Measurements from ENCODE around the gene PLCH1. TPM values are rescaled to one million over a fixed set of nuclear protein-coding genes. Genes with fewer than 3 reads are reported as not detected.

The PLCH1 gene
- total and polyA plus RNA-seq, 2 of the 13 experiments (the other 11 are each of a cell fraction or from before 2014, with no cell fraction given): 2.0 to 3.0 TPM

- H3K9ac ChIP-seq (ENCODE audit: insufficient read depth, low read depth, low read length): no peak overlapping the region
- no peaks in the 10 kb centered on the region for H3K79me2 ChIP-seq (ENCODE audit: insufficient read depth, low read length)
- no peak for ATAC-seq
- no peak overlapping the region for H3K27ac ChIP-seq (ENCODE audit: extremely low read length, insufficient read depth, low read length)
- no peak for FAIRE-seq
- intact Hi-C loops (cut with micrococcal nuclease; ENCODE audit: unreplicated experiment) (no loop called here), in situ Hi-C loops (cut with HindIII; ENCODE audit: extremely low pct_ligation_motif_present, low pct_unique_long_range_greater_than_20kb) (no loop called here)
- ChIA-PET CTCF (ENCODE audit: low intra/inter-chr PET ratio, low total read pairs) (no interaction called here), POLR2A (no interaction called here)
- peaks cover 0 to 1% of the 10 kb centered on the region in 2 experiments; a peak in 2 of 5 replicates for H3K36me3 ChIP-seq (replicated peaks in 1 of 2; ENCODE audit: control insufficient read depth in 1 of 2, insufficient read depth in 2 of 2, low read length in 2 of 2)
- no peaks in the 10 kb centered on the region for H3K4me1 ChIP-seq (ENCODE audit: insufficient read depth, low read length)
- H3K4me3 ChIP-seq (replicated peaks in 1 of 3; ENCODE audit: insufficient read depth in 1 of 3, low read depth in 2 of 3, low read length in 3 of 3): no peak overlapping the region
- no peak for TF ChIP-seq DNMT1 (CRISPR knock-in tag; IDR thresholded peaks at IDR 0.05)
- no peak for TF ChIP-seq ZBTB49 (CRISPR knock-in tag; IDR thresholded peaks at IDR 0.05; ENCODE audit: borderline replicate concordance)
- TF ChIP-seq THAP7 (CRISPR knock-in tag; IDR thresholded peaks at IDR 0.05): no peak
- TF ChIP-seq ZNF775 (CRISPR knock-in tag; IDR thresholded peaks at IDR 0.05; ENCODE audit: borderline replicate concordance): no peak
- TF ChIP-seq NRL (CRISPR knock-in tag; IDR thresholded peaks at IDR 0.05; ENCODE audit: borderline replicate concordance): no peak
- TF ChIP-seq ZNF570 (CRISPR knock-in tag; IDR thresholded peaks at IDR 0.05; ENCODE audit: borderline replicate concordance): no peak
- no peak for TF ChIP-seq TRIM24 (CRISPR knock-in tag; IDR thresholded peaks at IDR 0.05)
- TF ChIP-seq ZBTB3 (CRISPR knock-in tag; IDR thresholded peaks at IDR 0.05; ENCODE audit: borderline replicate concordance, low read depth): no peak
- no peak for TF ChIP-seq ZNF407 (CRISPR knock-in tag; IDR thresholded peaks at IDR 0.05; ENCODE audit: not compliant biosample characterization)
- TF ChIP-seq MYNN (CRISPR knock-in tag; IDR thresholded peaks at IDR 0.05; ENCODE audit: low read depth): no peak
- no peak for TF ChIP-seq TEAD3 (CRISPR knock-in tag; optimal IDR thresholded peaks at IDR 0.05; ENCODE audit: borderline replicate concordance)
- H2AFZ ChIP-seq (ENCODE audit: low read length): no peak overlapping the region
- no peak for DNase-seq (ENCODE audit: low spot score)
- WGBS (ENCODE audit: low lambda C conversion rate): 79% methylated on average over 5 of the region's 5 CpGs
- no TSS peak for BruUV-seq (replicated peaks)
- no peaks in the 10 kb centered on the region for H4K20me1 ChIP-seq (ENCODE audit: insufficient read depth, low read length)
- no peaks in the 10 kb centered on the region for H3K27me3 ChIP-seq (ENCODE audit: control insufficient read depth in 1 of 2, insufficient read depth in 2 of 2, low read length in 2 of 2)
- H3K4me2 ChIP-seq (ENCODE audit: low read depth, low read length): no peak overlapping the region
- no peaks in the 10 kb centered on the region for H3K9me3 ChIP-seq (ENCODE audit: low read length)
These were observed 250.5 kb downstream of the PLCH1 start for GRCh38 chr3:155494332-155494731.

Measured in HepG2 (cell line).